Mammary epithelial cell (primary cell): ENCODE measurements around the gene DNAJC7.

Experiments
- CTCF ChIP-seq, 2 donors: IDR thresholded peaks in 1 of 2; conservative IDR thresholded peaks in 1 of 2; 2 replicates each; pipeline ENCODE4 v1.5.1; 2011 to 2012; ENCODE audit warnings: inconsistent platforms in 2 of 2, low read length in 2 of 2, mild to moderate bottlenecking in 2 of 2, control low read depth in 1 of 2, low read depth in 1 of 2; ENCODE audit not compliant: insufficient read depth in 1 of 2; ENCODE audit errors: extremely low read depth in 1 of 2
- EZH2 ChIP-seq: IDR thresholded peaks from 2 replicates; pipeline ENCODE4 v1.6.1; 2012; ENCODE audit warnings: low read length, inconsistent platforms, borderline replicate concordance

GRCh38 chr17:41943492-41943891, 73.7 kb downstream of the DNAJC7 start:
- TF ChIP-seq EZH2 (no peak), CTCF (conservative IDR thresholded peaks at IDR 0.05 in 1 of 2, IDR thresholded peaks at IDR 0.05 in 1 of 2; ENCODE audit: extremely low read depth in 1 of 2, insufficient read depth in 1 of 2, low read depth in 1 of 2, low read length in 2 of 2) (no peak)
